HuH-7.5 (cell line): ENCODE measurements around the gene TRIM32.

Experiments
- DNase-seq: peaks from one replicate; pipeline ENCODE4 v3.0.0; 2011; ENCODE audit warnings: low spot score

Gene TRIM32, protein sequence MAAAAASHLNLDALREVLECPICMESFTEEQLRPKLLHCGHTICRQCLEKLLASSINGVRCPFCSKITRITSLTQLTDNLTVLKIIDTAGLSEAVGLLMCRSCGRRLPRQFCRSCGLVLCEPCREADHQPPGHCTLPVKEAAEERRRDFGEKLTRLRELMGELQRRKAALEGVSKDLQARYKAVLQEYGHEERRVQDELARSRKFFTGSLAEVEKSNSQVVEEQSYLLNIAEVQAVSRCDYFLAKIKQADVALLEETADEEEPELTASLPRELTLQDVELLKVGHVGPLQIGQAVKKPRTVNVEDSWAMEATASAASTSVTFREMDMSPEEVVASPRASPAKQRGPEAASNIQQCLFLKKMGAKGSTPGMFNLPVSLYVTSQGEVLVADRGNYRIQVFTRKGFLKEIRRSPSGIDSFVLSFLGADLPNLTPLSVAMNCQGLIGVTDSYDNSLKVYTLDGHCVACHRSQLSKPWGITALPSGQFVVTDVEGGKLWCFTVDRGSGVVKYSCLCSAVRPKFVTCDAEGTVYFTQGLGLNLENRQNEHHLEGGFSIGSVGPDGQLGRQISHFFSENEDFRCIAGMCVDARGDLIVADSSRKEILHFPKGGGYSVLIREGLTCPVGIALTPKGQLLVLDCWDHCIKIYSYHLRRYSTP

GRCh38 chr9:116687074-116687753 lies at the start of gene TRIM32:
TRIM32 (plus strand) TSS chr9:116687305; CDS start chr9:116697743, 10,438 bp downstream.
- DNase-seq, result peak; percentile 84

DNA sequence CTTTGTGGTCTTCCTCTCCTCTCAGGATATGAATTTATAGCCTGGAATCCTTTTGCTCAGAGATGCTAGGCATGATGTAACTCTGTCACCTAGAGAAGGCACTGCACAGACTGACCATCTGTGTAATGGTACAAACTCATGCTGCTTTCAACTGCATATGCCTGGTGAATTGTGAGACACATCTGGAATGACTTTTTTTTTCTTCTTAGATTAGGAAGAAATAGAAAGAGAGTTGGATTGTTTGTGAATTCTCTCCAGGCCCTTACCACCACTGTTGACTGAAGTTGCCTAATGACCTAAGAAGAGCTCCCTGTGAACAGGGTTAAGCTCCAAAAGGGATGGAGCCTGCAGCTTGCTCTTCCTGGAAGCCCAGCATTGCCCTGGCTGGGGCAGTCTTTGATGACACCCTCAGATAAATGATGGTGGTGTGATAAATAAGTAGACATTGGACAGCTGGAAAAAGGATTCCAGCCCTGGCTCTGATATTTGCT lies 47.8 kb upstream of the TRIM32 start:
- no peak for DNase-seq

DNA sequence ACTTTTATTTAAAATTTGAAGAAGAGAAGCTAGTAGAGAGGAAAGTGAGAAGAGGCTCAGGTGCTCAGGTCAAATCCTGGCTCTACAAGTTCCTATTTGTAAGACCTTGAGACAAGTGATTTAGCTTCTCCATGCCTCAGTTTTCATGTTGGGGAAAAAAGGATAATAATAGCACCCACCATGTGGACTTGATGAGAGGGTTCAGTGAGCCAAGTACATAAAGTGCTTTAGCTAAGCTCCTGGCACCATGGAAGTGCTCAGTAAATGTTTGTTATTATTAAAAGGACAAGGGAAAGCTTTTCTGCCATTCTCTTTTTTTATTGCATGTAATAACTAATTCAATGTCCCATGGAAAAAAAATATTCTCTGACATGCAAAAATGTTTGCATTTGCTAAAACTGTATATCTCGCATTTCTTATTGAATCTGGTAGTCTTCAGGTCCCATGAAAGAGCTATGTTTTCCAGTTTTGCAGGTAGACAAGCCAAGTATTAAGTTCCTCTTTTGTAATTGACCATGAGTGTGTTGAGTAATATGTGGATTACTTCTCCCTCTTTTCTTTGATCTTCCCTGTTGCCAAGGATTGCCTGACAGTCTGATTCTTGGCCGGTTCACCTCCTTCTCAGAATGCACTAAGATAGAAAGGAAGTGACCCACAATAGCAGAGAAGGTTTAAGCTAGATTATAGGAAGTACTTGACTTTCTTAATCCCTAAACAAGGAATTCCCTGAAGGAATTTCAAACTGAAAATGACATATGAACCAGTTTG lies 45.6 kb upstream of the TRIM32 start:
- no peak for DNase-seq

DNA sequence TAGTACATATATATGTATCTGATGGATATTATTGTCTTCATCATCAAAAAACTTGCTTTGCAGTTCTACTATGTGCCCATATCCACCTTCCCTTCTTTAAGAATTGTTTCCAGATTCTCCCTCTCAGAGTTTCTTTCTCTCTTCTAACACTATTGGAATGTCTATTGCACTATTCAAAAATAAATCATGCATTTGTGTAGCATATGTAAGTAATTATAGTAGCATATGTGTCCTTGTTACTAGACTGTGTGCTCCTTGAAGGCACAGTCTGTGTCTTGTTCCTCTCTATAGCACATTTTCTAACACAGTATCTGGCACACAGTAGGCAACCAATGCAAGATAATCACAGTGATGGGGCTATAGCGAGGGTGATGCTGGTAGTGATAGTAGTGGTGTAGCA lies 43.4 kb upstream of the TRIM32 start:
- no peak for DNase-seq

DNA sequence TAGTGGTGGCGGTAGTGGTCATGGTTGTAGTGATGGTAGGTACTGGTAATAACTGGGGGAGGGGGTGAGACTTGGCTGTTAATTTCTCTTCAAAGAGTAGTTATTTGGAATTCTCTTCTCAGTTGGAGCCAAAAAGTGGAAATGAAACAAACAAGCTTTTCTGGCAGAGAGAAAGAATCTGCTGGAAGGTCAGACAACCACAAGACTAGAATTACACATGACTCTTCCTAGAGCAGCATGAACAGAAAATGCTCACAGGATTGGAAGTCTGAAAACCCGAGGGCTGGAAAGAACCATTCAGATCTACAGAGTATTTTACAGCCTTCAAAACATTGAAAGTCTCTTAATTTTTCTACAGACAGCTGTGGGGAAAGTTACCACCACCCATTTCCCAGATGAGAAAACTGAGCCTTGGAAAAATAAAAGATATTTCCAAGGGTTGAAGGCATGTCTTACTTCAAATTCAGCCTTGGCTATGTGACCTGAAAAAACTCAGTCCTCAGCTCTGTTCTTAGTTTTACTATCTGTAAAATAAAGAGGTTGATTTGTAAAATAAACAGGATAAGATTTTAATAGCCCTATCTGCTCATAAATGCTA lies 42.9 kb upstream of the TRIM32 start:
- DNase-seq, result no peak

DNA sequence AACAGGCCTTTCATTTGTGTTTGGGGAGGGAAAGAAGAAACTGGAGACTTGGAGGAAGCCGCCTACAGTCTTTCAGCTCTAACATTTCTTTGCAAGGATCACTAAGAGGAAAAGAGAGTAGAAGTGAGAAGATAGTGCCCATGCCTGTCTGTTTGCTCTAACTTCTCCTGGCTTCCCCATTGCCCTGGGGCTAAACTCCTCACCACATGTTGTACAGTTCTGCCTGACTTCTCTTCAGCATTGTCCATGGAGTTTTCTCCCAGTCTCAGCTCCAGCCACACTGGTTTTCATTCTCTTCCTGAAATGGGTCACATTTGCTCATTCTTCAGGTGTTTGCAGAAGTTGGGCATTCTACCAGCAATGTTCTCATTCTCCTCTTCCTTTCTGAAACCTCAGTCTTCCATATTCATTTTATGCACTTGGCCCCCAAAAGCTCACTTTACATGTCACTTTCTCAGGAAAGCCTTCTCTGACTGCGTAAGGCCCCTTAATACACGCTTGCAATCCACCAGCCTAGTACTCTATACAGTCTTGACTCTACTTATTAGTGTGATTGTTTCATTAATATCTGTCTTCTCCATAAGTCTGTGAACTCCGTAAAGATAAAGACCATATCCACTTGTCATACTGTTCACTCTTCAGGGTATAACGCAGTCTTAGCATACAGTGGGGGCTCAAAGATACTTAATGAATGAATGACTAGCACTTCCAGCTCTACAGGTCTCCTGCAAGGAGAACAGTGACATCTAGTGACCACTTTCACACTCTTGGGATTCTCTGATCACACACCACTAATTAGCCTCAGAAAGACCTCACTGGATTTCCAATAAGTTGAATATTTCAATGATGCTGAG lies 40.2 kb upstream of the TRIM32 start:
- no peak for DNase-seq

- no peak for DNase-seq
These were observed 39.6 kb upstream of the TRIM32 start for GRCh38 chr9:116647515-116647809.

DNA sequence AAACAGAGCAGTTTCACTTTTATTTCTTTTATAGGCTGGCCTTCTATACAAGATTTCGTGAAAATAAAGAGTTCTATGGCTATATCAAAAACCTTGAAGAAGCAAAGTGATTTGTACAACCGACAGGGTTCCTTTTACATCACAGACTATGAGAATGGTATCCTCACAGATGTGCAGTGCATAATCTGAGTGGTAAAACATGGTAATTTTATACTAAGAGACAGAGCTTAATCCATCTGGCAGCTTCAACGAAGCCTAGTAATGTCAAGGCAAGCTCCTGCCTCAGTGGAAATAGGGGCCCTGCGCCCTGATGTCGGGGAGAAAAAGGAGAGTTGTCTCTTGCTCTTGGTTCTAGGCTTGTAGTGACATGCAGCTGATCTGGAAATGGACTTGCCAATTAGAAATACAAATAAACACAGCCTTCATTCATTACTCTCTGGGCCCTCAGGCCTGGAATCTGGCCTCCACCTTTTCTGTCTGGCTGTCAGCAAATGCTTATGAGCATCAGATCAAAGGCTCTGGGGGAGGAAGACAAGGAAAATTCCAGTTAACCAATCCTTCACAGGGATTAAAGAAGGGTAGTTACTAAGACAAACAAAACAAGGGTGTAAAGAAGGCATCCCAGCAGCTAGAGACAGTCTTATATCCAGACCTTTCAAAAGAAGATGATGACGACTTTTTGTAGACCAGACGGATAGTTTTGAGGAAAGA lies 33.6 kb upstream of the TRIM32 start:
- no peak for DNase-seq

GRCh38 chr9:116654059-116654355 lies 33.1 kb upstream of the TRIM32 start:
- no peak for DNase-seq

DNA sequence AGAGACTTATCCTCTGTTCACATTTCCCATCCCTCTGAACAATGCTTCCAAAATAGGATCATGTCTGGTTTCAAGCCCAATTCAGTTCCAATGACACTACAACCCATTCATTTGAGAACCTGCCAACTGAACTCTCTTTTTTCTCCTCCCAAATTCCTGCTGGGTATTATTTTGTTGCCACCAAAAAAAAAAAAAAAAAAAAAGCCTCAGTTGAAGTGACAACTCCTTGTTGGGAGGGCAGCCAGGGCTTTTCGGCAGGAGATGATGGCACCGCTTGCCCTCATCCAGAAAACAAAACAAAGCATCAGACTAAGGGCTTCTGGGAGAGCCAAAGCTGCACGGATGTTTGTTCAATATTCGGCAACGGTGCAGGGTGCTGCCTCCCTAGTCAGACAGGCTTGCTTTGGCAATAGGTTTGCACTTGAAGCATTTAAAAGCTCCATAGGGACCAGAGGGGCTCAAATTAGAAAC lies 30.6 kb upstream of the TRIM32 start:
- DNase-seq, result no peak

DNA sequence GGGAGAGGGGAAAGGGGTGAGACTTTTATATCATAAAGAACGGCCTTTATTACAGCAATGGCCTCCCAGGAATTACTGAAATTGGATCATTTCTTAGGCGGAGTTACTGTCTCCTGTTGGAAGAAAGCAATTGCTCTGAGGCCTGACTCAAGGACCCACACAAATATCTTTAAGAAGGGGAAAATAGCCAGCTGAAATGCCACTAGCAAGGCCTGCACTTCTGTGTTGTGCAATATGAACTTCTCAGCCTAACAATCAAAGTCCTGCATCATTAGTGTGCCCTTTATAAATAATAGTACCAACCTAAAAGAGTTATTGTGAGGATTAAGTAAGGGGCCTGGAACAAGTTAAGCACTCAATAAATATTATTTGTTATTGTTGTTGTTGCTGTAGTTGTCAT lies 30.1 kb upstream of the TRIM32 start:
- DNase-seq, result no peak

DNA sequence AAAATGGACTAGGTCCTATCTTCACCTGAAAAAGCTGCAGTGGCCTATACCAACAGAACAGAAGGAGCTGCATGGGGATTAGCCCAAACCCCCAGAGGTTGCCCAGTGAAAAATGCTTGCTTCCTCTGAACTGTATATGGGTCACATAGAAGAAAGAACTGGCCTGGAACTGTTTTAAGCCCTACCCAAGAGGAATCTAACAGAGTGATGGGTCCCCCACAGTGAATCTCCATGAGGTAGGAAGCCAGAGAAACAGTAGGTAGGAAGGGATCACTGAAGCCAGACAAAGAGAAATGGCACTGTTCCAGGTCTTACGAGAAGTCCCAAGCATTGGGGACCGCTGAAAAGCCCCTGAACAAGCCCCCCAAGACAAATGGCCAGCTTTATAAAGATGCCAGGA lies 28.8 kb upstream of the TRIM32 start:
- DNase-seq, result no peak

DNA sequence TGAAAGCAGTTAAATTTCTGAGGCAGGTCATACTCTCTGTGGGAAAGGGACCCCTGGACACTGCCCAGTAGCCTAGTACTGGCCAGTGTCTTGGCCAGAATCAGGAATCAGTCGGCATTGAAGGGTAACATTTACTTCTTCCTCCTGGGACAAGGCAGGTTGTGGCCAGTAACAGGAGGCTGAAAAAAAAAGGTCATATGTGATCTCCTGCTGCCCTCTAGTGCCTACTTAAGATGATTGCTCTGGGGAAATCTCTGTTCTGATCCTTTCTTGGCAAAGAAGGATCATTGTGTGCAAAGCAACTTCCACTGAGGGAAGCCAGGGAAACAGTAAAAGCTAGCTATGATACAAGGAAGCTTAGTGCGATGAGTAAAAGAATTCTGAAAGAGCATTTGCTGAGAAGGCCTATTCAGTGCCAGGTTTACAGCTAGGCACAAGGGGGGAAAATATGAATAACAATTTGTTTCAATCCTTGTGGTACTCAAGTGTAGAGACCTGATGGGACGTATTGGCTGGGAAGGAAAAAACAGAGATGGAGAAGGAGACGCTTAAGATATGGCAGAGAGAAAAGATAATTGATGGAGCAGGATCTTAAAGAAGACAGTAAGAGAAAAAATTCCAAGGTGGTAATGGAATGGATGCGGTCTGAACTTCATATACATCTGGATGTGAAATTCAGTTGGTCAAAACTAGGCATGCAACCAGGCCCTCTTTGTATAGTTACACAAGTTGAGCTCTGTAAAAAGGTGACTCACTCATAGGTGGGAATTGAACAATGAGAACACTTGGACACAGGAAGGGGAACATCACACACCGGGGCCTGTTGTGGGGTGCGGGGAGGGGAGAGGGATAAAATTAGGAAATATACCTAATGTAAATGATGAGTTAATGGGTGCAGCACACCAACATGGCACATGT lies 25.8 kb upstream of the TRIM32 start:
- DNase-seq, result peak; percentile 45

DNA sequence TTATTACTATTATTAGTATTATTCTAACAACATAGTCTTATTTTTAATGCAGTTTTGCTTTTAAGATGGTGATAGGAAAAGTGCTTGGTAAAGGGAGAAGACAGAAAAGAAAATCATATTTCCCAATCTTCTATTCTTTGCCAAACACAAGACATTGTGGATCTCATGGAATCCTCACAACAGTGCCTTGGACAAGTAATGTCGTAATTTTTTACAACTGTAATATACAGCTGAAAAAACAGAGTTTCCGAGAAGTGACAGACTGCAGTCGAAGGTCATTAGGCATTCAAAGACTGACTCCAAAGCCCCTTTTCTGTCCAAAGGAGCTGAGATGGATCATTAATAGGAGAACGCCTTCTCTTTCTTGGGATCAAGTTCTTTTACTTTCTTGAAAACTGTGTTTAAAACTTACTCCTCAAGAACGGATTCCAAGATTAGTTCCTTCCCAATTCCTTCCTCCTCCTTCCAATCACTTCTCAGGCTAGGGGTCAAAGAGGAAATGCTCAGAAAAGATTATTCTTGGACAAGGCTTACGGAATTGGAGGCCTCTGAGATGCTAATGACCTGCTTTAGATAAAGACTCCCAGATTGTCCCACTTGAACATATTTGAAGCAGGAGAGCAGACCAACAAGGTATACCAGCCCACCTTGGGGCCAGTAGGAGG lies 24.3 kb upstream of the TRIM32 start:
- DNase-seq, result no peak

- no peak for DNase-seq
These were observed 23.5 kb upstream of the TRIM32 start for GRCh38 chr9:116663581-116663980.

DNA sequence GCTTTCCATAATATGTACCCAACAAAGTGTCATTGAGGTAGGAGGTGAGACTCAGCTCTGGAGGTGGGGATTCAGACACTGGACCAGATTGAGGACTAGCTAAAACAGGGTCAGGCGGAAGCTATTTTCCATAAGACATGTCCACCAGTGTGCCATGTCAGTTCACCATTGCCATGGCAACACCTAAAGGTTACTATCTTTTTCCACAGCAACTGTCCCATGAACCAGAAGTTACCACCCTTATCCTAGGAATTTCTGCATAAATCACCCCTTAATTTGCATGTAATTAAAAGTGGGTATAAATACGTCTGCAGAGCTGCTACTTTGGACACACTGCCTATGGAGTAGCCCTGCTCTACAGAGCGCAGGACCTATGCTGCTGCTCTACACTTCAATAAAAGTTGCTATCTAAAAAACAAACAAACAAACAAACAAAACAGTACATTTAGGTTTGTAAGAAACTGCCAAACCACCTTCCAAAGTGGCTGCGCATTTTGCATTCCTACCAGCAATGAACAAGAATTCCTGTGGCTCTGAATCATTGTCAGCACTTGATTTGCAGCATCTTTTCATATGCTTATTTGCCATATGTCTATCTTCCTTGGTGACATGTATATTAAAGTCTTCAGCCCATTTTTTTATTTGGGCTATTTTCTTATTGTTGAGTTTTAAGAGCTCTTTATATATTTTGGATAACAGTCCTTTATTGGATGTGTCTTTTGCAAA lies 18.0 kb upstream of the TRIM32 start:
- DNase-seq, result no peak

GRCh38 chr9:116671605-116672004 lies 15.5 kb upstream of the TRIM32 start:
- no peak for DNase-seq

DNA sequence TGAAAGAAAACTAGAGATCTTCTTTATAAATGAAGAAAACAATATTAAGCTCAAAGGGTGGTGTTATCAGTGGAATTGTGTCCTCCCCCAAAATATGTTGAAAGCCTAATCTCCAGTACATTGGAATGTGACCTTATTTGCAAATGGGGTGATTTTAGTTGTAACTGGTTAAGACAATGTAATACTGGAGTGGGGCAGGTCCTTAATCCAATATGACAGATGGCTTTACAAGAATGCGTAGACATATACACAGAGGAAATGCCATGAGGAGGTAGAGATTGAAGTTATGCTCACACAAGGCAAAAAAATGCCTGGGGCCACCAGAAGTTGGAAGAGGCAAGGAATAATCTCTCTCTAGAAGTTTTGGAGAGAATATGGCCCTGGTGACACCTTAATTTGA lies 13.7 kb upstream of the TRIM32 start:
- no peak for DNase-seq
